HG02759 (cell line): Measurements from ENCODE around the gene IQCK.

Experiments used
- ATAC-seq: cut with Tn5 transposase; IDR thresholded peaks from one replicate; pipeline ENCODE4 v1.9.1; 2021; ENCODE audit warnings: mild to moderate bottlenecking, moderate library complexity; ENCODE audit not compliant: unreplicated experiment

IQCK gene

DNA sequence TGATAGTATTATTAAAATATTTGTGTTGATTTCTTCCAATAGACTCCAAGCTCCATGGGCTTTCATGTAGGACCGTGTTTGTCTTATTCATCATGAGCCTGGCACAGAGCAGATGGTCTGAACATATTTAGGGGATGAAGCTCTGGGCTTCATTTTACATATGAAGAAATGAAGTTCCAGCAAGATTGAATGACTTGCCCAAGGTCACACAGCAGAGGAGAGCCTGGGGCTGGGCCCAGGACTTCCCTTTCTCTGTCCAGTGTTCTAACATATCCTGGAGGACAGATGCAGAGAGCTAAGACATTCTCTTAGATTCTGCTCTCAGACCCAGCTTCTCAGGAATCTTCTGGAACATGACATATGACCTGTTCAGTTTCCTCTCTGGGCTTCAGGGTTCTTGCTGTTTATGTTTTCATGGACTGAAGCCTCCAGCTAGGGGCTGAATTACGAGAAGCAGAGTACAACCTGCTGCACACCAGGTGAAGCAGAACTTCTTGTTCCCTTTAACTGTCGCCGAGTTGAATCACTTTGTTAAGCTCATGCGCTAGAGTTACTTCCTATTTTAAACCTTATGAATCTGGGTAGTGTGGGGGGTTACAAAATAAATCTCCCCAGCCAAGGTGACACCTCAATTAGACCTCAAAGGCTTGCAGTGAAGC lies 113.0 kb downstream of the IQCK start:
- ATAC-seq, result no peak

DNA sequence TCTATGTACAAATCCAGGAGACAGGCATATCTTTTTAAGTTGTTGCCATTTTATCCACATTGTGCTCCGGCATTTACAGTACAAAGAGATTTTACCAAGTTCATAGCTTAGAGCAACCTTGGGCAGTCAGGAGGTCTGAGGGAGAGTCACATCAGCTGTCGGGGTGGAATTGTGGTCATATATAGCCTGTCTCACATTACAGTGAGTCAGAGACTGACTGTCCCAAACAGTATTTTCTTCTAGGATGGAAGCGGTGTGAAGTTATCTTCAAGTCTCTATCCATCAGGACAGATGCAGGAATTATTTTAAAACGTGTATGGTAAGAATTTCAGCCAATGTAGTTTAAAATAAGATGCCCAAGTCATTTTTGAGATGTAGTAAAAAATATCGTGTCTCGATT lies 113.6 kb downstream of the IQCK start:
- ATAC-seq, result no peak

GRCh38 chr16:19833176-19833575 lies 115.1 kb downstream of the IQCK start:
- no peak for ATAC-seq

DNA sequence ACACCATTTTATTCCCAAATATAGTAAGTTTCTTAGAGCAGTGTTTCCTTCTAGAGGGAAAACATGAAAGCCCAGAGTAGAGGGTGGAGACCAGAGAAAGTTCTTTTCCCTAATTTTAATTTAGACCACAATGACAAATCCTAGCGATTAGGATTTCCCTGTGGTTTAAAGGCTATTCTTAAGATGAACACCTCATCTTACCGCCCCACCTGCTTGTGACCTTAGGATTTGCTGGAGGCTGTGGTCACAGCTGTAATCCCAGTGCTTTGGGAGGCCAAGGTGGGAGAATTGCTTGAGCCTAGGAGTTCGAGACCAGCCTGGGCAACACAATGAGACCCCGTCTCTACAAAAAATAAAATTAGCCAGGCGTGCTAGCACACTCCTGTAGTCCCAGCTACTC lies 115.5 kb downstream of the IQCK start:
- no peak for ATAC-seq

DNA sequence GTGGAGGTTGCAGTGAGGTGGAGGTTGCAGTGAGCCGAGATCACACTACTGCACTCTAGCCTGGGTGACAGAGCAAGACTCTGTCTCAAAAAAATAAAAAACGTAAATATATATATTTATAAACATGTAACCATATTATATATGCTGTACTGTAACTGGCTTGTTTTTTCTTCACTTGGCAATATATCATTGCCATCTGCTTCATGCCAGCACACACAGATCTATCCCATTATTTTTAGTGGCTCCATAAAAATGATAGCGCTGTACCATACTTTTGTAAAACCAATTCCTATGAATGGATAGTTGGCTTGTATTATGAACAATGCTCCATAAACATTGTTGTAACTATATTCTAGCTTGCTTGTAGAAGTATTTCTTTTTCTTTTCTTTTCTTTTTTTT lies 117.1 kb downstream of the IQCK start:
- ATAC-seq, result no peak

GRCh38 chr16:19835968-19836421 lies 117.9 kb downstream of the IQCK start:
- no peak for ATAC-seq

DNA sequence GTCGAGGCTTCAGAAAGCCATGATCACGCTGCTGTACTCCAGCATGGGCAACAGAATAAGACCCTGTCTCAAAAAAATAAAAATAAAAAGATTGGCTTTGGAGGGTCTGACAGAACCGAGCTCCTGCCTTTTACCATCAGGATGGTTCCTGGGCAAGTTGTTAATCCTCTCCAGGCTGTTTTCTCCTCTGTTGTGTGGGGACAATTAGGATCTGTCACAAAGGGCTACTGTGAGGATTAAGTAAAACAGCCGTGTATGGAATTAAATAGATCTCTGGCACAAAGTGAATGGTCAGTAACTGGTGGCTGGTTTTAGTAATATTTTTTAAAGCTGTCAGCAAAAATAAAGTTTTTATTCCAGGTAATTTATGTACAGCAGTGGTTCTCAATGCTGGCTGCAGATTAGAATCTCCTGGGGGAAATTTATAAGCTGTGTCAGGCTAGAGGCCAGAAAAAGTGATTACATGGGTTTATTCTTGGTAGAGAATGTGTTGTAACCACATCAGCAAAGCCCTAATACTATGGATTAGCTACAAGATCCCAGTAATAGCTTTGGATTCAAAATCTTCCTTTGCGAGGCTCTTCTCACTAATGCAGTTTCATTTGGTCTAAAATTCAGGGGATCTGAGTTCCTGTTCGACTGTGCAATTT lies 119.4 kb downstream of the IQCK start:
- no peak for ATAC-seq

GRCh38 chr16:19837984-19838707 lies 120.1 kb downstream of the IQCK start:
- no peak for ATAC-seq

DNA sequence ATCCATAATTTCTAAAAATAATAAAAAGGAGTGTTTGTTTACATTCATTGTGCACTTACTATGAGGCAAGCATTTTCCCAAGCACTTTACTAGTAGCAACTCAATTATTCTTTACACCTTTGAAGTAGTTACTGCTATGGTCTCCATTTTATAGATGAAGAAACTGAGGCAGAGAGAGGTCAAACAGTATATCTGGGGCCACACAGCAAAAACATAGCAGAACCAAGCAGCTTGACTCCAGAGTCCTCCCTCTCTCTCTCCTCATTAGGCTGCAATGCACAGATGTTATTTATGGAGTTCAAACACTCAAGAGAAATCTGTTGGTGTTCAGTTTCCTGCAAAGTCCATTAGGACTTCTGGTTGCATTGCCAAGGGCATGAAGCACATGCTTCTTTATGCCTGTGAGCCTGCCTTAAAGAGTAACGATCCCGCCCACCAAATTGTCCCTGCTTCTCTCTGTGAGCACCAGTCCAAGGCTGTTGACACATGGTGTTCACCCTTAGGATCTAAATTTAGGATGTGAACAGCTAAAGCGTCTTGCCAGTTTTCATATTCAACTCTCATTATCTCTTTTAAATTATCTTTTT lies 122.5 kb downstream of the IQCK start:
- no peak for ATAC-seq

DNA sequence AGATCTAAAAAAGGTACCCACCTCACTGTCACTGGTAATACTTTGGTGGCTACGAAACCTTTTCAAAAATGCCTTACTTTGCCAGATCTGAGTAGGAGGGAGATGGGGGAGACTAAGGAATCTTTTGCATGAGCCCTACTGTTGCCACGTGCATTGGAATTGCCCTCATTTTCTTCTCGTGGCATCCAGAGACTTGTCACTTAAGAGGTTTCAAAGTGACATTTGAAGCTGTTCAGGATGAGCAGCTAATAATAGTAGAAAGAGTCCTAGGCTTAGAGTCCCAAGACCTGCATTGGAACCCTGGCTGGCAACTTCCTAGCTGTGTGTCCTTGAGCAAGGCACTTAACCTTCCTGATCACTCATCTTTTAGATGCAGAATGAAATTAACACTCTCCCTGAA lies 123.1 kb downstream of the IQCK start:
- ATAC-seq, result no peak

- ATAC-seq, result no peak
Observed at GRCh38 chr16:19842426-19843157, 124.5 kb downstream of the IQCK start.

DNA sequence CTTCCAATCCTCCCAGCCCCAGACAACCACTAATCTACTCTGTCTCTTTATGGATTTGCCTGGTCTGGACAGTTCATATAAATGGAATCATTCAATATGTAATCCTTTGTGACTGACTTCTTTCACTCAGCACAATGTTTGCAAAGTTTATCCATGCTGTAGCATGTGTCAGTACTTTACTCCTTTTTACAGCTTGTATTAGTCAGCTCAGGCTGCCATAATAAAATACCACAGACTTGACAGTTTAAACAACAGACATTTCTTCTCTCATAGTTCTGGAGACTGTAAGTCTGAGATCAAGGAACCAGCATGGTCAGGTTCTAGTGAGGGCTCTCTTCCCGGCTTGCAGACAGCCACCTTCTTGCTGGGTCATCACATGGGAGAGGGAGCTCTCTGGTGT lies 125.3 kb downstream of the IQCK start:
- no peak for ATAC-seq

DNA sequence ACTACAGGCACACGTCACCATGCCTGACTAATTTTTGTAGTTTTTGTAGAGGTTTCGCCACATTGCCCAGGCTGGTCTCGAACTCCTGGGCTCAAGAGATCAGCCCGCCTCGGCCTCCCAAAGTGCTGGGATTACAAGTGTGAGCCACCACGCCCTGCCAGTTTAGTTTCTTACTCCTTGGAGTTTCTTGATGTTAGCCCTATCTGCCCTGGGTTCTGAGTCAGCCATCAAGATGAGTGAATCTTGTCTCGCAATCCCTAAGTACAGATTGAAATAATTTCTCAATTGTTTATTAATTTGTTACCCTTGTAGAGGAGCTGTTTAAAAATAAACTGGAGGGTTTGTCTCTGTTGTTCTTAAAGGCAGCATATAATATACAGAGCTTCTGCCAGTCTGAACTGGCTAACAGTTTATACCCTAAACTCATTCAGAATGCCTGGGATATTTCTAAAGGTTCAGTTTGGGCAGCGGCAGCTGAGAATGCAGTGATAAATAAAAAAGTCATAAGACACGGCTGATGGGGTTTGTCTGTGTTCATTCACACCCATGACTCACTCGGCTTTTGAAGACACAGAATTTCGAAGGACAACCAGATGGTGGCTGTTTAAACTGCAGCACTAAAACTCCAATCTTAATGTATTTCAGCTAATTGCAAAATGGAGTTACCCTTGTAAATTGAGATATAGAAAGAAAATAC lies 127.0 kb downstream of the IQCK start:
- ATAC-seq, result no peak

GRCh38 chr16:19846436-19846835 lies 128.4 kb downstream of the IQCK start:
- no peak for ATAC-seq

DNA sequence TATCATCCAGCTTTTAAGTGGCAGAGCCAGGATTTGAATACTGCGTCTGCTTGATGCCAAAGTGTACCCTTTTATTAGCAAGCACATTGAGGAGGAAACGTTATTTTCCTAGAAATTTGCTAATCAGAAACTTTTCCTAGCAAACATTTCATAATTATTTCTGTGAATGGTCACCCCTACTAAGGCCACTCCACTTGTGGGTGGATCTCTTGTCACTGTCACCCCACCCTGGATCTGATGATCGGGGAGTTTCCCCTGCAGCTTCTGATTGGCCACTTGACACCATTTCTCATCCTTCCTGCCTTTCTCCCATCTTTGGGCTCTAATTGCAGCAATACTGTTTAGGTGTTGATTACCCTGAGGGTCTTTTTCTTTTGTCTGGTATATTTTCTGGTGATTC lies 130.7 kb downstream of the IQCK start:
- no peak for ATAC-seq

GRCh38 chr16:19850131-19850817 lies 132.2 kb downstream of the IQCK start:
- no peak for ATAC-seq

GRCh38 chr16:19851476-19851875 lies 133.4 kb downstream of the IQCK start:
- no peak for ATAC-seq

DNA sequence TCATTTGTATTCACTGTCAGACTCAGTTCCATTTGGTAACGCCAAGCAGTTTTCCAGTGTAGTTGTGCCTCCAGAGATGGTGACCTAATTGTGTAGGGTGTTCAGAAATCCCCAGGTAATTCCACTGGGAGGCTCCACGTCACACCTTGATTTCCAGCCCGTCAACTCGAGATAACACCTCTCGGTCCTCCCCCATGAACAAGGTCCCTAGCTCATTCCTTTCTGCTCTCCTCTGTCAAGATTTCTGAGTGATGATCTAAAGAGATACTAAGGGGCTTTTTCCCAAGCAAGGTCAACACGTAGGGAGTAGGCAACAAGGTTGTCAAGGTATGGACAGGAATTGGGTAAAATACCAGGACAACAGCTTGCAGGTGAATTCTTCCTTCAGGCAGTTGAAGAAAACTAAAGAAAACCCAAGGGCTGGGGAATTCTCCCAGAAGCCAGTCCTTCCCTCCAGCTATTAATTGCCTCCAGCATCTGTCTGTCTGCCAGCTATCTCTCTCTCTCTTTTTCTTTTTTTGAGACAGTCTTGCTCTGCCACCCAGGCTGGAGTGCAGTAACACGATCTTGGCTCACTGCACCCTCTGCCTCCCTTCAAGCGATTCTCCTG lies 135.2 kb downstream of the IQCK start:
- no peak for ATAC-seq

GRCh38 chr16:19853742-19854542 lies 135.9 kb downstream of the IQCK start:
- ATAC-seq, result no peak
